Cardiac muscle cell (in vitro differentiated cells and primary cell): ENCODE measurements around the gene TTC9. TPM values are rescaled to one million over a fixed set of nuclear protein-coding genes. Genes with fewer than 3 reads are reported as not detected.
"Not testable (repeated sequence)": the region's sequence is repeated elsewhere in the genome, so short reads cannot be mapped to it uniquely, and the experiment has no call there.

ENCODE experiments used
- DNase-seq, 2 donors: peaks; one replicate each; pipeline versions ENCODE4 v3.0.0 to v3.0.0-alpha.2; 2010 to 2017; ENCODE audit warnings: low read depth in 1 of 2, low spot score in 1 of 2
- H3K27ac ChIP-seq: fragments of 200-600 bp; sonication (generic); 2 replicates; pipeline ENCODE4 v1.5.1; 2016
- H3K27me3 ChIP-seq: fragments of 200-600 bp; sonication (generic); 2 replicates; pipeline ENCODE4 v1.6.0; 2016; ENCODE audit warnings: control low read depth
- H3K36me3 ChIP-seq: fragments of 200-600 bp; sonication (generic); 2 replicates; pipeline ENCODE4 v1.5.1; 2016; ENCODE audit warnings: control low read depth
- H3K4me1 ChIP-seq: fragments of 200-600 bp; sonication (generic); 2 replicates; pipeline ENCODE4 v1.8.1; 2017; ENCODE audit warnings: low read depth, mild to moderate bottlenecking, mixed run types
- H3K4me3 ChIP-seq: fragments of 200-600 bp; sonication (generic); 2 replicates; pipeline ENCODE4 v1.5.1; 2016; ENCODE audit warnings: mild to moderate bottlenecking
- H3K9me3 ChIP-seq: fragments of 200-600 bp; sonication (generic); 2 replicates; pipeline ENCODE4 v1.5.1; 2017; ENCODE audit warnings: low read depth, mild to moderate bottlenecking, control low read depth
- polyA plus RNA-seq: library from polyadenylated mRNA; unstranded; fragments of >200 nt; fragmentation: Nextera tagmentation; extraction: Ambion mirVana; gene quantifications from 2 replicates; pipeline ENCODE4 v1.2.1, GENCODE V29; 2016
- total RNA-seq: library from RNA; depleted of rRNA; stranded (reverse); fragments of >200 nt; gene quantifications from 2 replicates; pipeline ENCODE4 v1.2.3, GENCODE V29; 2016
- TF ChIP-seq, protein P1 (sequence below): IDR thresholded peaks from 2 replicates; pipeline ENCODE4 v1.5.1; 2012; ENCODE audit warnings: low read depth, mild to moderate bottlenecking, low read length

TTC9 gene
- total and polyA plus RNA-seq, 2 experiments from 2014 or later: 1.3 TPM

DNA sequence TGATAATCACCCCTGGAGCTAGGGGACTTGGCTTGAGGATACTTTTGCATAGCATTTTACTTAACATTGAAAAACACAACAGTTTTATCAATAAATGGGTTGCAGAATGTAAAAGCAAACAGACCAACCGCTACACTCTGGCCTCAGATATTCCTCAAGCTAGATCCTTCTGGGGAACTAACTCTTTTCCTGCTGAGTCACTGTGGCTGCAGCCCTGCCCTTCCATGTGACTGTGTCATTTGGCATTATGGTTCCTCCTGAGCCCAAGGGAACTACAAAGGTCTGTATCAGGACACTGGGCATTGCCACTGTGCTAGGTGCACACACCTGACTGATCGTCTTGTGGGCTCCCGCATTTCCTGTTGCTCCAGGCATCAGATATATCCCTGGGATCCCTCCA is 56.6 kb downstream of the TTC9 start:
- DNase-seq: peak in 1 of 2 donors; percentile 23
- no peak overlapping the region for H3K4me3 ChIP-seq
- H3K27ac ChIP-seq: no peak overlapping the region
- no peaks in the 10 kb centered on the region for H3K36me3 ChIP-seq
- TF ChIP-seq, protein P1, sequence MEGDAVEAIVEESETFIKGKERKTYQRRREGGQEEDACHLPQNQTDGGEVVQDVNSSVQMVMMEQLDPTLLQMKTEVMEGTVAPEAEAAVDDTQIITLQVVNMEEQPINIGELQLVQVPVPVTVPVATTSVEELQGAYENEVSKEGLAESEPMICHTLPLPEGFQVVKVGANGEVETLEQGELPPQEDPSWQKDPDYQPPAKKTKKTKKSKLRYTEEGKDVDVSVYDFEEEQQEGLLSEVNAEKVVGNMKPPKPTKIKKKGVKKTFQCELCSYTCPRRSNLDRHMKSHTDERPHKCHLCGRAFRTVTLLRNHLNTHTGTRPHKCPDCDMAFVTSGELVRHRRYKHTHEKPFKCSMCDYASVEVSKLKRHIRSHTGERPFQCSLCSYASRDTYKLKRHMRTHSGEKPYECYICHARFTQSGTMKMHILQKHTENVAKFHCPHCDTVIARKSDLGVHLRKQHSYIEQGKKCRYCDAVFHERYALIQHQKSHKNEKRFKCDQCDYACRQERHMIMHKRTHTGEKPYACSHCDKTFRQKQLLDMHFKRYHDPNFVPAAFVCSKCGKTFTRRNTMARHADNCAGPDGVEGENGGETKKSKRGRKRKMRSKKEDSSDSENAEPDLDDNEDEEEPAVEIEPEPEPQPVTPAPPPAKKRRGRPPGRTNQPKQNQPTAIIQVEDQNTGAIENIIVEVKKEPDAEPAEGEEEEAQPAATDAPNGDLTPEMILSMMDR: no peak
- H3K27me3 ChIP-seq: no peaks in the 10 kb centered on the region
- H3K4me1 ChIP-seq: no peaks in the 10 kb centered on the region
- no peaks in the 10 kb centered on the region for H3K9me3 ChIP-seq

DNA sequence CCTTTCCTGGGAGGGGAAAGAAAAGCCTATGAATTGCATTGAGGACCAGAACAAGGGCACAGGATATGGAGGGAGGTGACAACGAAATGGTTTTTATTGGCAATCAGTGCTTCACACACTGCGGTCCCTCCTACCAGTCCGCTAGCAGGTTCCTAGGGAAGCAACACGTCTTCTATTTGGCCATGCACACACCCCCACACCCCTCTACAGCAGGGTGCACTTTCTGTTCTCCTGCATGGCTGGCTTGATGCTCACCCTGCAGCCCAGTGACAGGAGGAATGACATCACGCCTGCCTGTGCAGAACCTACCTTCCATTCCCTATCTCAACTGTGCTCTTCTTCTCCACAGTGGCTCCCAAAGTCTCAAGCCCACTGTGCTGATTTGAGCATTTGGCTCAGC is 57.9 kb downstream of the TTC9 start:
- TF ChIP-seq, protein P1: no peak
- no peaks in the 10 kb centered on the region for H3K36me3 ChIP-seq
- no peak overlapping the region for H3K27ac ChIP-seq
- no peak overlapping the region for H3K4me3 ChIP-seq
- H3K4me1 ChIP-seq: no peaks in the 10 kb centered on the region
- H3K27me3 ChIP-seq: no peaks in the 10 kb centered on the region
- no peaks in the 10 kb centered on the region for H3K9me3 ChIP-seq
- no peak for DNase-seq

DNA sequence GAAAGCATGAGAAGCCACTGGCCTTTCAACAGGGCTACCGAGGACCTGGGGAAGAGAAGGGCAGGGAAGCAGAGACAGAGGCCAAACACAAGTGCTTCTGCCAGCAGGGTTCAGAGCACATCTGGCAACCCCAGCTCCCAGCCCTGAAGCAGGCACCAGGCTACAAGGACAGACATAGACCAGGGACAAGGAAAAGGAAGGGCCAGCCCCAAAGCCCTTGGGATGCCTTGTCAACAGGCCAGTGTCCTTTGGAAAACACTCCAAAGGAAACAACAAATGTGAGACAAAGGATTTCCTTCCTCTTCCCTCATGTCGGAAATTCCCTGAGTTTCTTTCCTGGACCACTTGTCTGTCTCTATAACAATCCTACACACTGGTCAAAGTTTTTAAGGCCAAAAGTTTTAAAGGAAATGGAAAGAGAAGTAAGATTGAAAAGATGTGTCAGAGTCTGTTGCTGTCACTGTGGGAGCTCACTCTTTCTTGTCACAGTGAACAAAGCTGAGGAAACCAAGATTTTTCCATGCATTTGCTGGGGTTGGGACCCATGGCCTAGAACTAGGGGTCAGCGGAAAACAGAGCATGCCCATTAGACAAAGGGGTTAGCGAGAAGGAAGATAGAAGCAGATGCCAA is 59.4 kb downstream of the TTC9 start:
- Histone ChIP-seq H3K27ac (no peak overlapping the region), H3K36me3 (no peaks in the 10 kb centered on the region), H3K4me1 (peaks cover 3% of the 10 kb centered on the region), H3K4me3 (no peak overlapping the region), H3K9me3 (no peaks in the 10 kb centered on the region), H3K27me3 (no peaks in the 10 kb centered on the region)
- TF ChIP-seq, protein P1: no peak
- DNase-seq: no peak

DNA sequence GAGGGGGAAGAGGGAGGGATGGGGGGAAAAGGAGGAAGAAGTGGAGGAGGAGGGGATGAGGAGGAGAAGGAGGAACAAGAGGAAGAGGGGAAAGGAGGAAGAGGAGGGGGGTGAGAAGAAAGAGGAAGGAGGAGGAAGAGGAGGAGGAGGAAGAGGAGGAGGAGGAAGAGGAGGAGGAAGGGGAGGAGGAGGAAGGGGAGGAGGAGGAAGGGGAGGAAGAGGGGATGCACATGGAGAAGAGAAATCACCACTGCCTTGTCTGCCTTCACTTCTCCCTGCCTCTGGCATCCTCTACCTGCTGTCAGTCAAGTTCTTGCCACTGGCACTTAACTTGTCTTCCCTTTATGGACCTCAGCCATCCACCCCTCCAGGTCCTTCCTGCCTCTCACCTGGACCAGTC is 59.9 kb downstream of the TTC9 start:
- no peaks in the 10 kb centered on the region for H3K36me3 ChIP-seq
- peaks cover 7% of the 10 kb centered on the region for H3K4me1 ChIP-seq
- no peak for DNase-seq
- TF ChIP-seq, protein P1: no peak
- H3K9me3 ChIP-seq: no peaks in the 10 kb centered on the region
- no peaks in the 10 kb centered on the region for H3K27me3 ChIP-seq
- no peak overlapping the region for H3K4me3 ChIP-seq
- H3K27ac ChIP-seq: no peak overlapping the region

DNA sequence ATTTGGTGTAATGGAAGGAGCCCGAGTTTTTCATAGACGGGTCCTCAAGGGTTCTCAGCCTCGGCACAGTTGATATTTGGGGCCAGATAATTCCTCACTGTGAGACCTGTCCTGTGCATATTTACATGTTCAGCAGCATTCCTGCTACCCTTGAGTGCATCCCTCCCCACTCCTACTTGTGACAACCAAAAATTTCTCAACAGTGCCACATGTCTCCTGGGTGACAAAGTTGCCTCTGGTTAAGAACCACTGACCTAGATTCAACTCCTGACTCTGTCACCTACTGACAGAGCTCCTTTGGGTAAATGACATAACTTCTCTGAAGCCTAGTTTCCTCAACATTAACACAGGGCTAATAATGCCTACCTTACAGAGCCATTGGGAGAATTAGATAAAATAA is 60.4 kb downstream of the TTC9 start:
- no peak for DNase-seq
- Histone ChIP-seq H3K4me3 (no peak overlapping the region), H3K27ac (no peak overlapping the region), H3K4me1 (peaks cover 7% of the 10 kb centered on the region), H3K9me3 (no peaks in the 10 kb centered on the region), H3K36me3 (no peaks in the 10 kb centered on the region), H3K27me3 (no peaks in the 10 kb centered on the region)
- TF ChIP-seq, protein P1: no peak

DNA sequence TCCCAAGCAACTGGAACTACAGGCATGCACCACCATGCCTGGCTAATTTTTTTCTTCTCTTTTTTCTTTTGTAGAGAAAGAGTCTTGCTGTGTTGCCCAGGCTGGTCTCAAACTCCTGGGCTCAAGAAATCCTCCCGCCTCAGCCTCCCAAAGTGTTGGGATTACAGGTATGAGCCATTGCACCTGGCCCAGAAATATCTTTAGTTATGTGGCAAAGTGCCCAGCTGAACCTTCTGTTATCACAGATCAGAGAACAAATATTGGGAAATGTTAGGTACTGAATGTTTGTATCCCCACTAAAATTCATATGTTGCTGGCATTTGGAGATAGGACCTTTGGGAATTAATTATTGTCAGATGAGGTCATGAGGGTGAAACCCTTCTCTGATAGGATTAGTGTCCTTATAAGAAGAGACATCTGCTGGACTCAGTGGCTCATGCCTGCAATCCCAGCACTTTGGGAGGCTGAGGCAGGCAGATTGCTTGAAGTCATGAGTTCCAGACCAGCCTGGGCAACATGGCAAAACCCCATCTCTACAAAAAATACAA is 62.0 kb downstream of the TTC9 start:
- not testable (repeated sequence) for H3K27ac ChIP-seq, H3K27me3 ChIP-seq, H3K36me3 ChIP-seq, DNase-seq, H3K4me1 ChIP-seq, H3K4me3 ChIP-seq, H3K9me3 ChIP-seq
